ENCODE data around the gene PTPRD. TPM values are rescaled to one million over a fixed set of nuclear protein-coding genes. Genes with fewer than 3 reads are reported as not detected.

PTPRD gene
- polyA plus RNA-seq, 1 donor, result 55.8 TPM

DNA sequence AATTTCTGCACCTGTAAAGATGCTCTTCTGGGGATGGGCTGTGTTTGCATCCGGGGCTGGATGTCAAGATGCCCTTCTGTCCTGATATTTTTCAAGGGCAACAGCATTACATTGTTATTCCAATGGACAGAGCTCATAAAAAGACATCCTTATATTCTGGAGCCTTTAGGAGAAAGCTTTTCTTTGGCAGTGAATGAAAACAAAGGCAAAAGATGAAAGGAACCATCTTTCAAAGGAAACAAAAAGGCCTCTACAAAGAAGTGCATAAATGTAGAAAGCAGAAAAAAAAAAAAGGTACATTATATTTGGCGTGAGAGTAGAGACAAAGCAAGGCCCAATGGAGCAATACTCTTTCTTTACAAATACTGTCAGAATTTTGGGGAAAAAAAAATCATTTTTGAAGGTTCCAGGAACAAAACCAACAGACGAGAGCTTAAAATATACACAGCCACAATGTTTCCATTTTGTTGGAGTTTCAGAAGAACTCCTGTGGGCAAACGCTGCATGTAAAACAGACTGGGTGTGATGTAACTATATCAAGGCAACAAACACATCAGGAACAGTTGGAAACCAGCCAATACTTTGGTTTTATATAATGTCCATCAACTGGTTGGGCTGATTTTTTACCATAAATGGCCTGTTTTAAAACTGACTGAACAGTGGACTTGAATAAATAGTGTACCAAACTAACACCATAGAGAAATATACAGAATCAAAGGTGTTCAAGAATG, 1927.7 kb downstream of the PTPRD start:
- DNase-seq (ENCODE audit: low read depth), result no peak

DNA sequence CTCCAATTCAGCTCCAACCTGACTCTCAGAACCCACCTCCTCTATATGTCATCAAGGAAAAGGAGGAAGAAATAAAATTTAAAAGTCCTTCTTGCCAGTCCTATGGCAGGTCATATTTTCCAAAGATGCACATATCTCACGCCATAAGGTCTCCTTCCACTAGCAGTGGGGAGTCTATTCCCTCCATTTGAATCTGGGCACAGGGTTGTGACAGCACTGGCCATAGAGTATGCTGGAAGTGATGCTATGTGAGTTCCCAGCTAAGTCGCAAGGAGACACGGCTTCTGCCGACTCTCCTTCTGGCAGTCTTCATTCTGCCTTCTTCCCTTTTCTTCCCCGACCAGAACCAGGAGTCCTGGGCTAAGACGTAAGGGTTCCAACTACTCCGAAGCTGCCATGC, 1929.3 kb downstream of the PTPRD start:
- no peak for DNase-seq (ENCODE audit: low read depth)

DNA sequence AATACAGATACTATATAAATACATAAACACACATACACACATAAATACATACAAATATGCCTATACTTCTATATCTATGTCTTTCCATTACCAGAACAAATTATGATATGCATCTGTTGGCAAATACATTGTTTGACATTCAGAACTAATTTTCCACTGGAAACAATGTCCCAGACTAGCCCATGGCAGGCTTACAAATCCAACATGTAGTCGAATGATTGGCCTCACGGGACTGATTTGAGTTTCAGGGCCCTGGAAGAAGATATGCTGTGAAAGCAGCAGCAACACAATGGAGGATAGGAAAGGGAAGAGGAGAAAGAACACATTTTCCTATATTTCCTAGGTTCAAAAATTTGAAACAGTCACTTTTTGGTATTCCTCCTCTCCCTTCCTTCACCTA, 1932.1 kb downstream of the PTPRD start:
- no peak for DNase-seq (ENCODE audit: low read depth)

DNA sequence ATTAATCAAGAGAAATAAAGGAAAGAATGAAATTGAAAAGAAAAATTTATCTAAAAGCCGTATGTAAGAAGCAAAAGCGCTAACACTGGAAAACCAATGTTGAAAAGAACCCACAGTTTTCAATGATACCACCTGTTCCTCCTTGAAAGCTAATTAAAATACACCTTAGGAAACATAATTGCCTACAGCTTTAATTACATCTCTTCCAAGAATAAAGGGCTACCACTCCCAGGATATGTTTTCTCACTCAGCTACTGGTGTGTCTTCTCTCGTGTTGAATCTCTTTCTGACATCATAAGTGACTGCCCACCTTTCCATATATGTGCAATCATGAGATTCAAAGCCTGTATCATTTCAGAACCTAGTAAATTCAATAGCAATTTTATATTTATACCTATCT, 1932.6 kb downstream of the PTPRD start:
- DNase-seq (ENCODE audit: low read depth), result no peak

DNA sequence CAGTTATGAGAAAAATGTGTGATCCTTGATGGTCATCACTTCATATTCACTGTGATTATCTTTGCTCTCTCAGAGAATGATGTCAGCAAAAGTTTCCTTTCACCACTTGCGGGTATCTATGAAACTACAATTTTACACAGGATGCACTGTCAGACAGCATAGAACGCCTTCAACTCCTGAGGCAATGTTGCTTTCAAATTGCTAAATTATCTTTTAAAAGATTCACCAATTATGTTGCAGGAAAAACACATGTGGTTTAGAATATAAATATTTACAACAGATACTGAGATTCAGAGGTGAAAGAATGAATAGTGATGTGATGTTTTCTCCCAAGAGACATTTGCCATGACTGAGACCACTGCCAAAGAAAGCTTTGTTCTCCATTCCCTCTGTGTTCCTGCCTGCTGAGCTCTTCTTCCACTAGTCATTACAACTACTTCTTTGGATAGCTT, 1933.4 kb downstream of the PTPRD start:
- DNase-seq (ENCODE audit: low read depth), result no peak

DNA sequence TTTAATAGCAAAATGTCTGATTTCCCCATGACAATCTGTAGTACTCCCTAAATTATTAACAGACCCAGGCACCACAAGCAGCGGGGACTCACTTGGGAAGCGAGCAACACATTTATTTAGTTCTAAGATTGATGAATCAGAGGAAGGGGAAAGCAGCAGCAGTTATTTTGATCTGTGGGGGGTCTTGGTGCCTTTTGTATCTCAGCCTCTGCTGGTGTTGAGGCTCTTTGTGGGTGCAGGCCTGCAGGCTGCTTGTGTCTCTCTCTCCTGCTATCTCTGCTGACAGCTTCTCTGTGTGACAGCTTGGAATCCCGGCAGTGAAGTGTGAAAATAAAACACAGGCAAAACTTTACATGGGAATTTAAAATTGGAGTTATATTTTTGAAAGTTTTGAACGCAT, 1935.1 kb downstream of the PTPRD start:
- DNase-seq (ENCODE audit: low read depth), result no peak

DNA sequence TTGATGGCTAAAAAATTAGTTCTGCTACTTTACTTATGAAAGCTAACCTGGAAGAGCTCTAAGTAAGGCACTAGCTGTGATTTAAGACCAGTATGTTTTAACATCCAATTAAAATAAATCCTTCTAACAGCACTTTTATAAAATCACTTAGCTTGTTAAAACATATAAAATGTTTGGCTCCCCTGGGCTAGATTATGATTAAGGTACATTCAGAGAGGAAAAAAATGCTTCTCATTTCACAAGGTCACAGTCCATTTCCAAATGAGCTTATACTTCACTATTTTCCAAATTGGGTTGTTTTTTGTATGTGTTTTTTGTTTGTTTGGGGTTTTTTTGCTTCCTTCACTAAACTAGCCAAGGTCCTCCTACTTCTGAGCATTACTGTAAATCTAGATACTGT, 1938.3 kb downstream of the PTPRD start:
- DNase-seq (ENCODE audit: low read depth), result no peak

DNA sequence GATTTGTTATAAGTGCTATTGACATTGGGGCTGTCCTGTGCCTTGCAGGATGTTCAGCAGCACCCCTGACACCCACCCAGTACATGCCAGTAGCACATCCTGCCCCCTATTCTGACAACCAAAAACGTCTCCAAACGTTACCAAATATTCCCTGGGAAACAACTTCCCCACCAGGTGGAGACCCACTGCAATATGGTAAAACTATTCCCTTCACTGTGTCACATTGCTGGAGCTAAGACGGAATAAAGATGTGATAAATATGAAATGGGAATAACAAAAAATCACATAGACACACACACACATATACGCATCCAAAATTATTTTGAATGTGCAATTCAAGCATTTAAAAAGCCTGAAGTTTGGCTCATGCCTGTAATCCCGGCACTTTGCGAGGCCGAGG, 1939.0 kb downstream of the PTPRD start:
- no peak for DNase-seq (ENCODE audit: low read depth)

DNA sequence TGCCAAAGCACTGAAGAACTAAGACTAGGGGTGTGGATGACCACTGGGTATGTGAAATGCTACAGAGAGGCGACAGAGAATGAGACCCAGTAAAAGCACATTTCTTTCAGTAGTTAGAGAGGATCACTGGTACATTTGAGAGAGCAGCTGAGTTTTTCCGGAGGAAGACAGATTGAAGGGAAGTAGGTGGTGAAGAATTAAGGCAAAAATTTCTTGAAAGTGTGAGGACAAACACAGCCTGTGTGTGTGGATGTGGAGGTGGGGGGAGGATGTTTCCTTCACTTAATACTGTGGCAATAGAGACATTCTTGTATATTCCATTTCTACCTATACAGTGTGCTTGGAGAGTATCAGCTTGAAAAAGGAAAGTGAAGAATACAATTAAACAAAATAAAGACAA, 1942.1 kb downstream of the PTPRD start:
- no peak for DNase-seq (ENCODE audit: low read depth)

DNA sequence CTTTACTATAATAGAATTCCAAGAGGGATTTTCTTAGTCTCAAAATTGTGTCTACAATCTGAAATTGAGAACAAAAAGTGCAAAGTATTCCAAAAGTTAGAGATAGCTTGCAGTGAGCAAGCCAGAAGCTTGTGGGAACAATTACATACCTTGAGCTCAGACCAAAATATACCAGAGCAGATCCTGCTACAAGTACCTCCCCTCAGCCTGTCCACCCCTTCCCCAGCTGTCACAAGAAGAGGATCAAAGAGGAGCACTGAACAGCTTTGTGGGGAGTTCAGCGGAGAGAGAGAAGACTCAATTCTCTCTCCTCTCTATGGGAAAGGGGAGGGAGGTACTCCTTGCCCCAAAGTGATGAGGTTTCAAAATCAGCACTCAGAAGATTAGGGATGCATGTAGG, 1944.1 kb downstream of the PTPRD start:
- DNase-seq (ENCODE audit: low read depth), result no peak

DNA sequence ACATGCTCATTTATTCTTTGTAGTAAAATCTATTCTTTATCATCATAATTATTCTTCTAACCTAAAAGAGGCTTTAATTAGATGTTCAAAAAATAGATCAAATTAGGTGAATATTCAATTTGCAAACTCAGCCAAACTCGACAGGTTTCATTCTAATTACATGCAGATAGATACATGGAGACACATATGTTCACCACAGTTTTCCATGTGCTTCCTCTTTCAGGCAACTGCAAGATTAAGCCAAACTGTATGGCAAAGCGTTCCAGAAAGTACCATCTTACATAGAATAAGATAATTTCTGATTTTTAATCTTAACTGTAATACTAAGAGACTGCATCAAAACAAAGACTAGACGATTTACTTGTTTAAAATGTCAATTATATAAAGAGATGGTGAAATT, 1944.6 kb downstream of the PTPRD start:
- no peak for DNase-seq (ENCODE audit: low read depth)

DNA sequence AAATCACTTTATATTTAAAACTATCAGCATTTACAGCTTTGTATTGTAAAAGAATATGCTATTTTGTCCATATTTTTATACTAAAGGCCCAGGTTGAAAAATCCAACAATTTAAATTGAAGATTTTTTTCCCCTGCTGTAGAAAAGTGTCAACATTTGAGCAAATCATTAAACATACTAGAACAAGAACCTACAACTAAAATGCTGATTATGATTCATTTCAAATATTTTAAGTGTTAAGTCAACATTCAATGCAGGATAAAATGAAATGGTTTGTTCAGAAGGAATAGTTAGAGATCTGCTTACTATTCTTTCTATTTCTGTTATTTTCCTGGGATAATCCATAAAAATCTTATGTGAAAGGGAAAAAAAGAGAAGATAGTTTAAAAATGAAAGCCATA, 1946.7 kb downstream of the PTPRD start:
- DNase-seq (ENCODE audit: low read depth), result no peak

DNA sequence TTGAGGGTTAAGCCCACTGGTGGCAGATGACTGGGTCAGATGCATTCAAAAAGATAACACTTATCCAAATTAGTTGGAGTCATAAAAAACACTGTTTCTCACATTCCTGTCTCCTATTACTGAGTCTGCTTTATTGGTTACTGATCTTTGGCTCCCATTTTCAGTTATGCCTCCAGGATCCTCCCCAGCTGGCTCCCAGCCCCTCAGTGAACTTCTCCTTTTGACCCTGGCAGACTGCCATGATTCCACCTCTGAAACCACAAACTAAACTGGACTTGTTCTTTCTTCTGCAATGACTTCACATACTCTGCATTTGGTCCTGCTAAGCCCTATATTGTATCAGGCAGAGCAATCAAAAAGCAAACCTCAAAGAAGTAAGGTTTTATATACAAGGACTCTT, 1952.4 kb downstream of the PTPRD start:
- DNase-seq (ENCODE audit: low read depth), result no peak

DNA sequence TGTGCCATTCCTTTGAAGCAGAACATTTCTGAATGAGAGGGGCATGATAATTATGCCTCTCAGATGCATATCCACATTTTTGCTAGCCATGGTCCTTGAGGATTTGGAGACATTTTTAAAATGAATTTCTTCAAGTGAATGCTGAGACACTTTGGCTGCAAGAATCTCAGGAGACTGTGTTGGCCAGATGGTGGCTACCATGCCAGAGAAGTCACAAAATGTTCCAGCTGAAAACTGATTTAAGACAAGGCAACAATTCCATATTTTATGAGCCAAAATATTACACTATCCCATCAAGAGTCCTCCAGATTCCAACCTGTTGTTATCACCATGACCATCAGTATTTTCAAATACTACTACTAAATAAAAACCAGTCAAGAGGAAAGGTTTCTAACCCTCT, 1953.7 kb downstream of the PTPRD start:
- no peak for DNase-seq (ENCODE audit: low read depth)

DNA sequence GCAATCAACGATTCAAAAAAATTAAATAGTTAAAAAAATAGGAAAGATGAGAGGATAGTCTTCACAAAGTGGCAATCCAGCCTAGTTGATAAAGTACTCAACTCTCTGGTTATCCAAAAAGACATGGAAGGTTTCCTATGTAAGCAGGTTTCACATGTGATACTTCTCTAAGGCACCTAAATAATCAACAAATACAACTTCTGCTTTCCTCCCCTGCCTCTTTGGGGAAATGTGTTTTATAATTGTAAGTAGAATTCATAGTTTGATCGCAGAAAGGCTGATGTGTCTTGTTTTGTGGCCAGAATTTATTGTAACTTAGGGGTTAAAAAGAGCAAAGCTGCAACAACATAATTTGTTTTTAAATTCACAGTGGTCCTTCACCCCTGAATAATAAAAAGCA, 1957.7 kb downstream of the PTPRD start:
- no peak for DNase-seq (ENCODE audit: low read depth)

DNA sequence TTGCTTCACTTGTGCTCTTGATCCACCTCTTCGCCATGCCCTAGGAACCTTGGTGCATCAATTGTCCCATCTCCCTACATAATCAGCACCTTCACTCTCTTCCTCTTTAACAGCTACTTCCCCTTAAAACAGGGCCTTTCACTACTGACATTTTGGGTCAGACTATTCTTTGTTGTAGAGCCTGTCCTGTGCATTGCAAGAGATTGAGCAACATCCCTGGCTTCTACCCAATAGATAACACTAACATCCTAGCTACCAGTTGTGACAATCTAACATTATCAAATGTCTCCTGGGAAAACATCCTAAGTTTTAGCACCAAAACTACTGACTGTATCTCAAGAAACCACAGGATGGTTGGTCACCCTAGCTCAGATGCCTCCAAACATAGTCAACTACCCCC, 1958.9 kb downstream of the PTPRD start:
- no peak for DNase-seq (ENCODE audit: low read depth)

DNA sequence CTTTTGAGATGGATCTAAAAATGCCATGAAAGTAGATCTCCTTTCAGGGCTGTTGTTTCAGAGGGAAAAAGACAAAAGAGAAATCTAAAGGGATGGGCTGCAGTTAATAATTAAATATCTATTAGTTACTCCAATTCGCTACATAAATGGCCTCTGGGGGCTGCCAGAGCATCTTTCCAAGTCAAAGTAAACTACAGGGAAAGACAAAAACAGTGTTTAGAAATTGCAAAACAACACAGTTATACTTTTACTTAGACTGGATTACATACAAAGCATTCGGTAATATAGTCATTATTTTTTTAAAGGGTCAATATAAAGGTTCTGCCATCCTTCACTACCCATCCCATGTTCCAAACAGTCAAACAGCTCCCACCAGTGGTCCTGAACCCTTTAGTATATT, 1959.7 kb downstream of the PTPRD start:
- no peak for DNase-seq (ENCODE audit: low read depth)

DNA sequence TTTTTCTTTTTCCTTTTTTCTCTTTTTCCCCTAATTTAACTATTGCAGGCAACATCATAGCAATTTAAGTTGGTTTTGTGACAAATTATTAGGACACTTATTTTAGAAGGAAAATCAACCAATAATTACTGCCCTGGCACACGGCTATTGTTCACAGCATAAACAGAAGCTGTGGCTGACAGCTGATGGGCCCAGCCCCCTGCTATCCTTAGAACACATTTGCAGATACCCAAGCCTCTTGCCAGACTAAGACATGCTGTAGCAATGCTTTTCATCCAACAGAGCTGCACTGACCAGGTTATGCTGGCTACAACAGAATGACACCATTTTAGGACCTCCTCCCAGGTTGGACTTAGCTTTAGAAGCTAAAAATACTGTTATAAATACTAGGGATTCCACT, 1960.5 kb downstream of the PTPRD start:
- no peak for DNase-seq (ENCODE audit: low read depth)

DNA sequence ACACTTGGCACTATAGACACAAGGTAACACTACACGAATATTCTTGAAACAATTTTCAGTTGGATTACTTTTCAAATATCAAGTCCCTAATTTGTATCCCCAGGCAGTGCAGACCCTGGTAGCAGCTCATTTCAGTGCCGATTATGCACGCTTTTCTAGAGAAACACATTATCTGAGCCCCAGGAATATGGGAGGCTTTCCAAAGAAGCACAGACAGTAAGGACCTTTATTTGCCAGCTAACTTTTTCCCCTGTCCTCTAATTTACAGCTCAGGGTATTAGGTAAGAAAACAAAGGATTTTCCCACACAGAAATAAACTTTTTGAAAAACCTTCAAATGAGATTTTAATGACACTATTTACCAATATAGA, 1961.0 kb downstream of the PTPRD start:
- no peak for DNase-seq (ENCODE audit: low read depth)

DNA sequence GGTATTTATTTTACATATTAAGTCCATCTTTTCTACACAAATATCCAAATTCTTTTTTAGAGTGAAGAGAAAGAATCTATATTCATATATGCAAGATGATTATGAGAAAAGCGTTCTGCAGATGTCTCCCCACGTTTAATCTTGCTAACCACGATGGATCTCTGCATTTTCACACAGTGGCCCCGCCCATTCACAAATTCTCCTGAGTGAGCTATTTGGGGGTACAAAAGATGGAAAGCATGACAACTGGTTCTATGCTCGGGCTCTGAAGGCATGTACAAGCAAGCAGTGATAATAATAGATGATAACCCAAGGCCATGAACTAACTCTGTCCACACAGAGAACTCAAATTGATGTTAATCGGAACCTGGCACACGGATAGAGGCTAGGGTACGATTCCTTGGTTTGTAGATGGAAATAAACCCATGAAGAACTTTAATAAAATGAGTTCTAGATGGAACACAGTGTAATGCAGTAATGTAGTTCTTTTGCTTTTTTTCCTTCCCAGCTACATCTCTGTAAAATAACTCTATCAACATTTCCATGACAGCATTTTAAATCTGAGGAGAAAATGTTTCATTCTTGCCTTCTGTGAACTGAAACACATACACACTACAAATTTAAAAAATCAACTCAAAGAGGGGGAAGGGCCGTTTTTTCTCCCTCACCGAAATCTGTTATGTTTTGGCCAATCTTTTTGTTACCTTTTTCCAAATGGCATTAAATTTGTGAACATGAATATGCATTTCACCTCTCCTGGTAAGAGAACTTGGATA, 1961.5 kb downstream of the PTPRD start:
- DNase-seq (ENCODE audit: low read depth), result no peak

DNA sequence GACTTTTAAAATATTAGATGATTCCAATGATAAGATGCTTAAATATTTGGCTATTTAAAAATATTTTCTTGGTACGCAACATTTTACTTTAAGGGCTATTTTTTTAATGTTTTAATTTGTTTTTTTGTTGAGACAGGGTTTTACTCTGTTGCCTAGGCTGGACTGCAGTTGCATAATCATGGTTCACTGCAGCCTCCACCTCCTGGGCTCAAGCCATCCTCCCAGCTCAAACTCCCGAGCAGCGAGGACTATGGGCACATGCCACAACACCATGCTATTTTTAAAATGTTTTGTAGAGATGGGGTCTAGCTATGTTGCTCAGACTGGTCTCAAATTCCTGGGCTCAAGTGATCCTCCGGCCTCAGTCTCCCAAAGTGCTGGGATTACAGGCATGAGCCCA, 1963.0 kb downstream of the PTPRD start:
- no peak for DNase-seq (ENCODE audit: low read depth)

DNA sequence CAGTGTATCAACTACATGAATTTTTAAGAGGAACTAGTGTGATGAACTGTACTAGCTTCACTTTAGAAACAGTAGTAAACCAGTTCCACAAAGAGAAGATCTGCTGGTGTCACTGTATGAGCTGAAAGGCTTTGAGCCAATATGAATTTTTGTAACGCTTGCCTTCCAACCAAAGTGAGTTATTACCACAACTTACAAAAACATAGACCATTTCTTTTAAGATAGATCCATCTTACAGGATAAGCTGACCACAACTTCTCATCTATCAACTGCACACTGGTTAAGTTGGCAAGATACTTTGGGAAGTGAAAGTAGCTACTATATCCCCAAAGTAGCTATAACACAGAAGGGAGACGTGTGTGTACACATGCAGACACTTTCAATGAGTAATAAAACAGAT, 1963.6 kb downstream of the PTPRD start:
- no peak for DNase-seq (ENCODE audit: low read depth)

DNA sequence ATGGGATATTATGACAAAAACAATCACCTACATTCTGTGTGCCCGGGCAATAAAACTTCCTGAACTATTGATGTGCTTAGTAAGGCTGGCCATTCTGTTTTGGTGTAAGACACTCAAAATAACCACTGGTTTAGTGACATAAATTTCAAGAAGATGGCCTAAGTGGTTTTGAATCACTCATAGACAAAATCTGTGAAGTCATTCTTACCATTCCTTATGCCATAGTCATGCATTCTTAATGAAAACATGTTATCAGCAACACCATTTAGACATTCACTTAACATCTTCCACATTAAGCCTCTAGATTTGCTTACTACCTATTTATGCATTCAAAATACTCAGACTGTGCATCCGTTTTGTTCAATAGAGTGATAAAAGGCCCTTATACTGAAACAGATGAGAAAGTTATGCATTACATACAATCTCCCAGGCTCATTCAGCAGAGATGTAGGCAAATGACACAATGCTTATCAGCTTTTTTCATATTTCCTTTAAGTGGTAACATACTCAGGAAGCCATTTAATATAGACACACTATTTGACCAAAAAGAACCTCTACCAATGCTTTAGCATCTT, 1964.4 kb downstream of the PTPRD start:
- no peak for DNase-seq (ENCODE audit: low read depth)

All from forelimb muscle (tissue), 1 donor.